Urinary bladder (tissue), 4 donors: ENCODE data around the gene MAPK8IP1. TPM values are rescaled to one million over a fixed set of nuclear protein-coding genes. Genes with fewer than 3 reads are reported as not detected.

Experiments
- DNase-seq: peaks from one replicate; pipeline ENCODE4 v3.0.0-alpha.2; 2015; ENCODE audit errors: extremely low spot score
- H3K27ac ChIP-seq: one replicate; pipeline ENCODE4 v1.5.1; 2013; ENCODE audit warnings: low read depth, mild to moderate bottlenecking, moderate library complexity
- H3K36me3 ChIP-seq: one replicate; pipeline ENCODE4 v1.6.1; 2013; ENCODE audit warnings: mild to moderate bottlenecking, moderate library complexity; ENCODE audit not compliant: insufficient read depth
- H3K4me1 ChIP-seq: one replicate; pipeline ENCODE4 v1.6.1; 2013; ENCODE audit warnings: mild to moderate bottlenecking, moderate library complexity; ENCODE audit not compliant: insufficient read depth
- H3K4me3 ChIP-seq: one replicate; pipeline ENCODE4 v1.5.1; 2013; ENCODE audit warnings: low read depth, low read length
- WGBS: extraction: QIAGEN DNeasy Blood & Tissue Kit; methylation state at CpG from one replicate; pipeline ENCODE4 v1.1.7; 2013; 5-methylcytosine and 5-hydroxymethylcytosine counted together
- polyA plus RNA-seq: library from polyadenylated mRNA; stranded (reverse); fragments of 200-250 nt; gene quantifications from one replicate; pipeline ENCODE4 v1.2.3, GENCODE V29; 2013
- total RNA-seq: library from RNA; depleted of rRNA; stranded (reverse); fragments of >200 nt; gene quantifications from one replicate; pipeline ENCODE4 v1.2.3, GENCODE V29; 2014
- donor health status: healthy with polysubstance abuse.
- donor health status: healthy.

Gene MAPK8IP1
- total and polyA plus RNA-seq, 2 donors = 8.3 to 11.0 TPM

GRCh38 chr11:45852712-45853101, 32.7 kb upstream of the MAPK8IP1 start:
- 25% methylated on average over 1 of the region's 1 CpG for WGBS
- H3K4me1 ChIP-seq = no peaks in the 10 kb centered on the region
- H3K36me3 ChIP-seq = peaks cover 2% of the 10 kb centered on the region
- no peak overlapping the region for H3K27ac ChIP-seq
- H3K4me3 ChIP-seq = no peak overlapping the region
- DNase-seq = no peak

- Histone ChIP-seq H3K36me3 (peaks cover 2% of the 10 kb centered on the region), H3K4me3 (no peak overlapping the region), H3K4me1 (no peaks in the 10 kb centered on the region), H3K27ac (no peak overlapping the region)
- WGBS = 63% methylated on average over 7 of the region's 7 CpGs
- DNase-seq = no peak
Measured at GRCh38 chr11:45853332-45854219, 31.9 kb upstream of the MAPK8IP1 start.

GRCh38 chr11:45855308-45855707, 30.1 kb upstream of the MAPK8IP1 start:
- no peak overlapping the region for H3K27ac ChIP-seq
- no peak for DNase-seq
- no peak overlapping the region for H3K4me3 ChIP-seq
- H3K4me1 ChIP-seq = no peaks in the 10 kb centered on the region
- peaks cover 2% of the 10 kb centered on the region for H3K36me3 ChIP-seq
- WGBS = 66% methylated on average over 5 of the region's 5 CpGs

- Histone ChIP-seq H3K4me1 (no peaks in the 10 kb centered on the region), H3K36me3 (peaks cover 5% of the 10 kb centered on the region), H3K27ac (no peak overlapping the region), H3K4me3 (no peak overlapping the region)
- WGBS = 58% methylated on average over 6 of the region's 6 CpGs
- DNase-seq = no peak
Measured at GRCh38 chr11:45856044-45856468, 29.4 kb upstream of the MAPK8IP1 start.

- DNase-seq = no peak
- H3K27ac ChIP-seq = no peak overlapping the region
- no peaks in the 10 kb centered on the region for H3K4me1 ChIP-seq
- no peak overlapping the region for H3K4me3 ChIP-seq
- H3K36me3 ChIP-seq = peaks cover 5% of the 10 kb centered on the region
- WGBS = 14% methylated on average over 2 of the region's 2 CpGs
Measured at GRCh38 chr11:45857961-45858474, 27.4 kb upstream of the MAPK8IP1 start.

- no peak overlapping the region for H3K4me3 ChIP-seq
- WGBS = 64% methylated on average over 5 of the region's 5 CpGs
- H3K36me3 ChIP-seq = peaks cover 5% of the 10 kb centered on the region
- no peaks in the 10 kb centered on the region for H3K4me1 ChIP-seq
- DNase-seq = no peak
- no peak overlapping the region for H3K27ac ChIP-seq
Measured at GRCh38 chr11:45858751-45859398, 26.6 kb upstream of the MAPK8IP1 start.

- Histone ChIP-seq H3K4me1 (no peaks in the 10 kb centered on the region), H3K27ac (no peak overlapping the region), H3K36me3 (peaks cover 5% of the 10 kb centered on the region), H3K4me3 (no peak overlapping the region)
- peak; percentile 55 for DNase-seq
- 20% methylated on average over 12 of the region's 12 CpGs for WGBS
Measured at GRCh38 chr11:45859661-45860140, 25.8 kb upstream of the MAPK8IP1 start.

- Histone ChIP-seq H3K4me1 (no peaks in the 10 kb centered on the region), H3K36me3 (peaks cover 5% of the 10 kb centered on the region), H3K27ac (no peak overlapping the region), H3K4me3 (no peak overlapping the region)
- DNase-seq = no peak
- 62% methylated on average over 5 of the region's 5 CpGs for WGBS
Measured at GRCh38 chr11:45860348-45860747, 25.1 kb upstream of the MAPK8IP1 start.

- WGBS = 69% methylated on average over 10 of the region's 10 CpGs
Measured at GRCh38 chr11:45860764-45861510, 24.5 kb upstream of the MAPK8IP1 start.

GRCh38 chr11:45864041-45864440, 21.4 kb upstream of the MAPK8IP1 start:
- peaks cover 8% of the 10 kb centered on the region for H3K36me3 ChIP-seq
- H3K4me1 ChIP-seq = no peaks in the 10 kb centered on the region
- no peak overlapping the region for H3K4me3 ChIP-seq
- DNase-seq = no peak
- no peak overlapping the region for H3K27ac ChIP-seq

More at GRCh38 chr11:45860764-45861510, 24.5 kb upstream of the MAPK8IP1 start:
- H3K4me1 ChIP-seq = no peaks in the 10 kb centered on the region
- no peak overlapping the region for H3K4me3 ChIP-seq
- peaks cover 5% of the 10 kb centered on the region for H3K36me3 ChIP-seq
- H3K27ac ChIP-seq = no peak overlapping the region
- DNase-seq = no peak

GRCh38 chr11:45869551-45869950, 15.9 kb upstream of the MAPK8IP1 start:
- Histone ChIP-seq H3K27ac (no peak overlapping the region), H3K36me3 (peaks cover 22% of the 10 kb centered on the region), H3K4me3 (no peak overlapping the region), H3K4me1 (no peaks in the 10 kb centered on the region)
- no peak for DNase-seq
- 91% methylated on average over 12 of the region's 12 CpGs for WGBS

- Histone ChIP-seq H3K4me1 (no peaks in the 10 kb centered on the region), H3K27ac (no peak overlapping the region), H3K36me3 (peaks cover 27% of the 10 kb centered on the region), H3K4me3 (no peak overlapping the region)
- DNase-seq = no peak
- 89% methylated on average over 4 of the region's 4 CpGs for WGBS
Measured at GRCh38 chr11:45870706-45871105, 14.7 kb upstream of the MAPK8IP1 start.

GRCh38 chr11:45871638-45872037, 13.8 kb upstream of the MAPK8IP1 start:
- Histone ChIP-seq H3K4me3 (no peak overlapping the region), H3K4me1 (no peaks in the 10 kb centered on the region), H3K36me3 (peaks cover 27% of the 10 kb centered on the region), H3K27ac (no peak overlapping the region)
- WGBS = 97% methylated on average over 2 of the region's 2 CpGs
- no peak for DNase-seq
